Ishikawa (cell line): ENCODE measurements around the gene PCNA.

Source experiments
- CEBPB ChIP-seq: IDR thresholded peaks from 2 replicates; pipeline ENCODE4 v1.6.1; 2012
- CREB1 ChIP-seq: IDR thresholded peaks from 2 replicates; pipeline ENCODE4 v1.6.1; 2012; ENCODE audit warnings: low read depth
- EGR1 ChIP-seq: IDR thresholded peaks from 2 replicates; pipeline ENCODE4 v1.6.1; 2012
- EP300 ChIP-seq: IDR thresholded peaks from 2 replicates; pipeline ENCODE4 v1.6.1; 2012; ENCODE audit warnings: borderline replicate concordance
- FOXM1 ChIP-seq: IDR thresholded peaks from 2 replicates; pipeline ENCODE4 v1.6.1; 2012; ENCODE audit warnings: low read depth, borderline replicate concordance
- MAX ChIP-seq: IDR thresholded peaks from 2 replicates; pipeline ENCODE4 v1.6.1; 2012
- NFIC ChIP-seq: IDR thresholded peaks from 2 replicates; pipeline ENCODE4 v1.6.1; 2012
- RAD21 ChIP-seq: IDR thresholded peaks from 2 replicates; pipeline ENCODE4 v1.6.1; 2012; ENCODE audit warnings: low read depth
- REST ChIP-seq: IDR thresholded peaks from 2 replicates; pipeline ENCODE4 v1.6.1; 2012; ENCODE audit warnings: low read depth, mild to moderate bottlenecking
- TAF1 ChIP-seq: IDR thresholded peaks from 2 replicates; pipeline ENCODE4 v1.6.1; 2012; ENCODE audit warnings: low read depth, mild to moderate bottlenecking
- TCF12 ChIP-seq: IDR thresholded peaks from 2 replicates; pipeline ENCODE4 v1.6.1; 2012; ENCODE audit warnings: low read depth
- TEAD4 ChIP-seq: IDR thresholded peaks from 2 replicates; pipeline ENCODE4 v1.6.1; 2012
- USF1 ChIP-seq: IDR thresholded peaks from 2 replicates; pipeline ENCODE4 v1.6.1; 2012
- YY1 ChIP-seq: IDR thresholded peaks from 2 replicates; pipeline ENCODE4 v1.6.1; 2012; ENCODE audit warnings: low read depth
- ZBTB7A ChIP-seq: IDR thresholded peaks from 2 replicates; pipeline ENCODE4 v1.6.1; 2012; ENCODE audit warnings: low read depth

PCNA gene

DNA sequence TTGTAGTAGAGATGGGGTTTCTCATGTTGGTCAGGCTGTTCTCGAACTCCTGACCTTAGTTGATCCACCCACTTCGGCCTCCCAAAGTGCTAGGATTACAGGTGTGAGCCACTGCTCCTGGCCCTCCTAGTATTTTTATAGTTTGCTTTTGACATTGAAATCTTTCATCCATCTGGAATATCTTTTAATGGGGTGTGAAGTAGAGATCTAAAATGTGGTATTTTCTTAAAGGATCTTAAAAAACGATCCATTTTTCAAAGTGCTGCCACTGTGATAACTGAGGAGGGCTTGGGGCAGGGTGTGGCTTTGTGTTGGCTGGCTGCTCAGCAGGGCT lies 30.1 kb upstream of the PCNA start:
- TF ChIP-seq EGR1 (no peak), CEBPB (no peak), NFIC (no peak), YY1 (no peak), REST (no peak), TEAD4 (no peak), USF1 (no peak), ZBTB7A (no peak), FOXM1 (no peak), MAX (no peak), RAD21 (no peak), CREB1 (no peak), EP300 (no peak), TCF12 (no peak), TAF1 (no peak)

DNA sequence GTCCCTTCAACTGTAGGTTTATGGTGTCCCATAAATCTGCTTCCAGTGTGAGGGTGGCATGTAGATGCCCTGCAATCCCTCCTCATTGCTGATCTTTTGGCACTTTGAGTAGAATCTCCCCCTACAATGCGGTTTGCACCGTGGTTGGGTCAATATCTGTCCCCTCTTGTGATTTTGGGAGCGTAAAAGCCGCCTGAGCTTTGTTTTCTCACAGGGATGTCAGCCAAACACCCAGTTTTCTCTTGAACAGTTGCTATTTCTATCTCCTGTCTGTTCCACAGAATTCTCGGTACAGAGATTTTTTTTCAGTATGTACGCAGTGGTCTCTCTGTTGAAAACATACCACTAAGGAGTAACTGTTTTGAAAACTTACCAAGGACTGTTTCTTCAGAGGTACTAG lies 28.8 kb upstream of the PCNA start:
- TF ChIP-seq NFIC (no peak), TAF1 (no peak), YY1 (no peak), CEBPB (no peak), FOXM1 (no peak), REST (no peak), TEAD4 (no peak), TCF12 (no peak)

GRCh38 chr20:5146871-5147592 lies 27.3 kb upstream of the PCNA start:
- TF ChIP-seq NFIC (no peak), REST (no peak), TAF1 (no peak)

DNA sequence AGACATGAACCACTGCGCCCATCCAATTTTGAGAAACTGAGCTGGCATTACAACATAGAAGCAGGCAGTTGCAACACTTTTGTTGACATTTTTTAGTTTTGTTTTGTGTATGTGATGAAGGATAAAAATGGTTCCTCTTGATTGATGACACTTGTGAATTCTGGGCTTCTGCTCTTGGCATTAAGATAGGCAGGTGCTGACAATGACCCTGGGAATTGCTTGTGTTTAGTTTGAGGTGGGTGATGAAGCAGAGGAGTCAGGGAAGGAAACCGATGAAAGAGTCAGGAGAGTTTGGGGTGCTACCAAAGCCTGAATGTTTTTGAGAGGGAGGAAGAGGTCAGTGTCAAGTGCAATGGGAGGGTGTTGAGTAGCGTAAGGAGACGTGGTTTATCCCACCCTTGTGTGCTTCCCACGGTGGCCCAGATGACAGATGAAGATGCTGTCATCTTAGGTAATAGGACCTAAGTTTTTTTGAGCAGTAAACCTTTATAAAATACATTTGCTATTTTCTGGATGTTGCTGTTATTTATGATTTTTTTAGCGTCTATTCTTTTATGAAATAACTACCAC lies 26.4 kb upstream of the PCNA start:
- TF ChIP-seq EGR1 (no peak), EP300 (no peak)

GRCh38 chr20:5145365-5146098 lies 25.8 kb upstream of the PCNA start:
- TF ChIP-seq EGR1 (no peak), REST (no peak), CREB1 (no peak), TEAD4 (no peak), NFIC (no peak), TCF12 (no peak), CEBPB (no peak), ZBTB7A (no peak), RAD21 (no peak)
